Omental fat pad (tissue), 4 donors: ENCODE results near the gene CLASRP. TPM values are rescaled to one million over a fixed set of nuclear protein-coding genes. Genes with fewer than 3 reads are reported as not detected.

Experiments used
- ATAC-seq: fragments of 150-250 bp; one replicate; pipeline ENCODE4 v1.9.1; 2016; ENCODE audit warnings: mild to moderate bottlenecking, moderate library complexity; ENCODE audit not compliant: low FRiP score
- DNase-seq: peaks from one replicate; pipeline ENCODE4 v3.0.0-alpha.2; 2019; ENCODE audit warnings: low spot score
- CTCF ChIP-seq, 3 donors: fragments of 450-650 bp; IDR thresholded peaks; one replicate each; pipeline ENCODE4 v1.5.1; 2016 to 2017; ENCODE audit warnings: antibody characterized with exemption in 3 of 3, mild to moderate bottlenecking in 3 of 3, moderate library complexity in 2 of 3
- total RNA-seq, 4 donors: library from RNA; depleted of rRNA; stranded (reverse); fragments of >200 nt; gene quantifications; one replicate each; pipeline ENCODE4 v1.1.0, GENCODE V29; 2016

Gene CLASRP
- total RNA-seq, 4 donors from 2014 or later = 49.3 to 78.2 (median 73.4) TPM

- DNase-seq = peak; percentile 89
- no peak for ATAC-seq
- TF ChIP-seq CTCF (IDR thresholded peaks at IDR 0.05) = peak in 1 of 3 donors; percentile 20
These were observed 20.6 kb downstream of the CLASRP start for GRCh38 chr19:45059258-45059965.

GRCh38 chr19:45061965-45062364, 23.1 kb downstream of the CLASRP start:
- no peak for ATAC-seq
- TF ChIP-seq CTCF (IDR thresholded peaks at IDR 0.05) = no peak

GRCh38 chr19:45063851-45064801, 25.3 kb downstream of the CLASRP start:
- ATAC-seq (no peak), DNase-seq (no peak)
- TF ChIP-seq CTCF (IDR thresholded peaks at IDR 0.05) = no peak

More at GRCh38 chr19:45061965-45062364, 23.1 kb downstream of the CLASRP start:
- DNase-seq = no peak

GRCh38 chr19:45066921-45067661, 28.2 kb downstream of the CLASRP start:
- DNase-seq (no peak), ATAC-seq (no peak)
- no peak for TF ChIP-seq CTCF (IDR thresholded peaks at IDR 0.05)

GRCh38 chr19:45068041-45068440, 29.2 kb downstream of the CLASRP start:
- ATAC-seq (no peak), DNase-seq (no peak)
- TF ChIP-seq CTCF (IDR thresholded peaks at IDR 0.05) = no peak

- ATAC-seq (no peak), DNase-seq (no peak)
- no peak for TF ChIP-seq CTCF (IDR thresholded peaks at IDR 0.05)
These were observed 30.2 kb downstream of the CLASRP start for GRCh38 chr19:45069056-45069455.
